Measurements from ENCODE around the gene FMNL2.

Gene FMNL2

DNA sequence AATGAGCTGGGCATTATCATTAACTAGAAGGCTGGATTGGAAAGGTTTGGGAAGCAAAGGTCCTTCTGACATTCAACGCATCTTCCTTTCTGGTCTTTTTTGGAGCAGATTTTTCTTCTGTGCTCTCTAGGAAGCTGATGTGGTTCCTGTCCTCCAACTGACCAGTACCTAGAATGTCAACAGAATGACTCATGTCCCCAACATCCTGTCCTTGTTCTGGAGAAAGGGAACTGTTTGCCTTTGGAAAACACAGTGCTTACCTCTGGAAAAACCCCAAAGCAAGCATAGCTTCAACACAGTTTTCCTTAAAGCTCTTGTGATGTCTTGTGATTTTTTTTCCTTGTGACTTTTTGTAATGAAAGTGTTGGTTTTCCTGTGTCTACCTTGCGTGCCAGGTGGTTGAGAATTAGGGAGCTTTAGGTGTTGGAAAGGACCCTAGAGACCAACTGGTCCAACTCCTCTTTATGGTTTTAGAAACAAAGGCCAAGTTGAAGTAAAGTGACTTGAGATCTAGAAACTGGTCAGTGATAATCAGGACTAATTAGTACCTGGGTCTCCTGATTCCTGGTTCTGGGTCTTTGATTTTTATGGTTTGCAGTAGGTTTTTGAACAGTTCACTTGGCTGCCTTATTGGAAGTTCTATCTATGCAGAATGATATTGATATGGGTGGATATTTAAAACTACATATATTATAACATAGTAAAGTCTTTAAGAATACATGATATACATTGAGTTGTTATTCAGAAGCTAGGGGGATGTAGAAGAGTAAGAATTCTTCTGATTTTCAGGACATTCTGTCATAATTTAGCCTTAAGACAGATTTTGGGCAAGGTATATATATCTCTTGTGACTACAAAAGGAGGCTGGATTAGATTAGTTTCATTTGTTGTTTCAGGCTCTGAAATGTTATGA lies 70.5 kb downstream of the FMNL2 start:
- no peak for DNase-seq

DNA sequence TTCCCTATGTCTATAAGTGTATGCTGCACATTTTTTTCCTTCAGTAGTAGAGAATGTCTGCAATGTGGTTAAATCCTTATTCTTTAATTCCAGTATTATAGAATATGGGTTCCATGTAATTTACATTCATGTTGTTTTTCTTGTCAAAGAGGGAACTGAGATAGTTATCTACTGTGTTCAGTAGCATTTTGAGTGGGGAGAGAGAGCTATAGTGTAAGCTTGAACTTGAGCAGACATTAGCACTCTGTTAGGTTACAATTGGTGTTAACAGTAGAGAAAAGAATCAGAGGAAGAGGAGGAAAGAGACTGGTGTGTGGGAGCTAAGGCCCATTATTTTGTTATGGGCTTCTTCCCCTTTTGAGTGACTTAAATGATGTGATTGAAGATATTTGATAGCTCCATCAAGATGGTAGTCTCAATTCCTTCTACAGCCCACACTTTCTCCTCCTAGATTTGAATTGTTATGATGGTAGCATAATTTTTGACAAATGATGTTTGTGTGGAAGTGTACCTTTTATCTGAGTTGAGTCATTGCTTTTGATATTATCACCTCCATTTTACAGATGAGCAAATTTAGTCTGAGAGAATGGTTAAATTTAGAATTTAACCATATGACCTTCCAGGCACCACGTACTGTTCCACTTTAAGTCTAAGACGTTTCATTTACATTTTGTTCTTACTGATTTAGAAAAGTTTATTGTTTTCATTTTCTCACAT lies 71.3 kb downstream of the FMNL2 start:
- DNase-seq, result no peak

DNA sequence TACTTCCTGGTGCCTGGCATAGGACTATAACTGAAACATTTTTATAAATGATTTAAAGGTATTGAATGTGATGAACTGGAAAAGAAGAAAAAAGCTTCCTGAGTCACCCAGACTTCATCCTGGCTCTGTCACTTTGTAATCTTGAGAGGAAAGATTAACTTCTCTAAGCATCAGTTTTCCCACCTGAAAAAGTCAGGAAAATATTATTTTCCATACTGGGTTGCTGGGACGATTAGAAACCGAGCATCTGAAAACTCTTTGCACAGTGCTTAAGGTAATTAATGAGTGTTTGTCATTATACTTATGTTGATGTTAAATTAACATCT lies 71.8 kb downstream of the FMNL2 start:
- no peak for DNase-seq

DNA sequence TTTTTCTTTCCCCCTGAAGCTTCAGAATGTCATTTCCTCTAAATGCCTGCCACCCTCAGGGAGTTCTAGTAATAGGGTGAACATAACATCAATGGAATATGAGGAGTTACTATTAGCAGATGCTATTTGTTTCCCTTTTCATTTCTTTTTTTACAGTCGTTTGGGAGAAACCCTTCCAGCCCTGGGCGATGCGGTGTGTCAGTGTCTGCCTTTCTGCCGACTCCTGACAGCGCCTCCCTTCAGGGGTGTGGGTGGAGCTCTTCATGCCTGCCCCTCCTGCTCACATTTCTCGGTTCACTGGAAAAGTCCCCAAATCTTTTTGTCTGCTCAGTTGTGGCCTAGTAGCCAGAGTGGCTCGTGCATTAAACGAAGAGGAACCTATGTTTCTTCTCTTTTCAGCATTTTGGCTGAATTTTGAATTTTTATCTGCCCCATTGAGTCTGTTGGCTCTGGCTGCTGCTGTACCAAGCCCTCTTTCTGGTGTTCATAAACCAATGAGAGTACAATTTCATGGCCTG lies 72.3 kb downstream of the FMNL2 start:
- DNase-seq, result no peak

DNA sequence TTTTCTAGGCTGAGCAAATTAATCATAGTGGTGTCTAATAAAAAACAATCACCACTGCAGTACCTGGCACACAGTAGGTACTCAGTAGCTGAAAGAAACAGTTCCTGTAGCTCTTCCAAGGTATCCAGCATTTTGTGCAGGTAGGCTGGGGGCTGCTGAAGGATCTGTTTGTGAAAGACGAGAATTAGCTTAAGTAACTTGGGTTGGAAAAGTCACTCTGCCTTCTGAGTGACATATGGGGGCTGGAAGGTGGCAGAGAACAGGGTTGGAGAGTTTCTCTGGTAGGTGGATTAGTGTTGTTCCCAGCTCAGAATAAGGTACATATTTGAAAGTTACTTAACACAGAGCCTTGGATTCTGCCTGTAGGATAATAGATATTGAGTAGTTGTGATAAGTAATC lies 72.8 kb downstream of the FMNL2 start:
- DNase-seq, result no peak

DNA sequence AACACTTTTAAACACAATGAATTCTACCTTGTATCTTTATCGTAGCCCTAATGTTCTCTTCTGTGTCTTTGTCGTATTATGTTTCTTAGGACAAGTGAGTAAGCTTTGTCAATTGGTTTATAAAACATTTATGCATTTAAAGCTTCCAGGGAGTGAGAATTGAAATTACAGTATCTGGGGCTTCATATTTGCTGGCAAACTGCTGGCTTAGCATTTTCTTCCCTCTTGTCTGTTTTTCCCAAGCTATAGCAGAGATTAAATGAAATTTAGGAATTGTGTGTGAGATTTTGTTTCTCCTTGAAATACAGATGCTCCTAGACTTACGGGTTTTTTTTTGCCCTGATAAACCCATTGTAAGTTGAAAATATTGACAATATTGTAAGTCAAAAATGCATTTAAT lies 73.3 kb downstream of the FMNL2 start:
- no peak for DNase-seq

DNA sequence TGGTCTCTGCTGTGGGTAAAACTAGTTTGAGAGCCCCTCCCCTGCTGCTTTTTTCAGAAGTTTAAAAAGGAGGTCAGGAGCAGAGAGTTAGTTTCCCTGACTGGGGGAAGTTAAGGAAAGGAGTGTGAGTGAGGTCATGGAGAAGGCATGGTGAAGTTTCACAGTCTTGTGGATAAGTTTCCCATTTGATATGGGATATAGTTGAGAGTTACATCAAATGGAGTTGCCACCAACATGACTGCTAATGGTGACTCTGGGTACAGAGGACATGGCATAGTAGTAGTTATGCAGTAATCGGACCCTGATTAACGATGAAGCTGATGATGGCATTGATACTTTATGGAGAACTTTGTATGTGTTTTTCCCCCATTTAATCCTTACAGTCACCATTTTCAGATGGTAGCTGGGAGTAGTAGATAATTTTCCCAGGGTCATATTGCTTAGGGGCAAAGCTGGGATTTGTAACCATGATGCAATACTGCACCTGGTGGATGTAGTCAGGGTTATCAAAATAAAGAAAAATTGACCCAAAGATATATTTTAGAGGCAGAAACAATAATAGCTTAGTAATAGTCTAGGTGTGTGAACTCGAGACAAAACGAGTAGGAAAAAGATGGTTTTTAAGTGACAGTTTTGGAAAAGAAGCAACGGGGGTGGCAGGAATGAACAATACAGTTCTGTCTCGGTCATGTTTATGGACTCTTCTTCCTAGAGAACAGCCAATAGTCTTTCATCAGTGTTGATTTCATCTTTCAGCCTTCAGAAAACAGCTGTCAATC lies 74.6 kb downstream of the FMNL2 start:
- no peak for DNase-seq

DNA sequence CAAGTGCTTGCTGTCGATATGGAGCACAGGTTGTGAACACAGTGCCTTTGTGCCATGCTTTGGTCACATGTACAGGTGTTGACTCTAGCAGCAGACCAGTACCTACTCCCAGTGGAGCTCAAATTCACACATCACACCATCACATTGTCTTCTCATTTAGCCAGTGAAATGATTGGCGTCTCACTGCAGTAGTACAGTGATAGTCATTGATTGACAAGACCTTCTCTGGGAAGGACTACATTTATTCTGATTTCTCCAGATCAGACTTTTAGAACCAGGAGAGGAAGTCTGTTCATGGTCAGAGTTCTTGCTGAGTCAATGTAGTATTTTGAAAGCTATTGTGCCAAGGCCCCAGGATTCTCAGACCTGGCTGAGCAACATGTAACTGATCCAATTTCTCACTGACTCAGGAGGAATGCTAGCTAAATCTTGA lies 75.2 kb downstream of the FMNL2 start:
- peak; percentile 35 for DNase-seq

DNA sequence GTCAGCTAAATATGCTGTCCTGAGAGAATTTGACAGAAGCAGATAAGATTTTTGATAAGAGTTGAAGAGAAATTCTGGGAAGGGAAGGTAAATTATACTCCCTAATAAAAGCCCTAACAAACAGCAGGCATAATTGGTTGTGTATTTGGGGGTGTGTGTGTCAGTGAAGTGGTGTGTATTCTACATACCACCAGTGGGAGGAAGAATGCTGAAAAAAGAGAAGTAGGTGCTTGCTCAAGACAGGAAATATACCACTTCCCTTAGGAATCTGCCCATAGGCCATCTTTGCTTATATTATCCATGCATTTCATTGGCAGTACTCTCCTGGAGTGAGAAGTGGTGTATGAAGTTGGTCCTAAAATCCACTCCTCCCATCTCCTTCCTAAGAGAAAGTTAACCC lies 76.2 kb downstream of the FMNL2 start:
- no peak for DNase-seq

DNA sequence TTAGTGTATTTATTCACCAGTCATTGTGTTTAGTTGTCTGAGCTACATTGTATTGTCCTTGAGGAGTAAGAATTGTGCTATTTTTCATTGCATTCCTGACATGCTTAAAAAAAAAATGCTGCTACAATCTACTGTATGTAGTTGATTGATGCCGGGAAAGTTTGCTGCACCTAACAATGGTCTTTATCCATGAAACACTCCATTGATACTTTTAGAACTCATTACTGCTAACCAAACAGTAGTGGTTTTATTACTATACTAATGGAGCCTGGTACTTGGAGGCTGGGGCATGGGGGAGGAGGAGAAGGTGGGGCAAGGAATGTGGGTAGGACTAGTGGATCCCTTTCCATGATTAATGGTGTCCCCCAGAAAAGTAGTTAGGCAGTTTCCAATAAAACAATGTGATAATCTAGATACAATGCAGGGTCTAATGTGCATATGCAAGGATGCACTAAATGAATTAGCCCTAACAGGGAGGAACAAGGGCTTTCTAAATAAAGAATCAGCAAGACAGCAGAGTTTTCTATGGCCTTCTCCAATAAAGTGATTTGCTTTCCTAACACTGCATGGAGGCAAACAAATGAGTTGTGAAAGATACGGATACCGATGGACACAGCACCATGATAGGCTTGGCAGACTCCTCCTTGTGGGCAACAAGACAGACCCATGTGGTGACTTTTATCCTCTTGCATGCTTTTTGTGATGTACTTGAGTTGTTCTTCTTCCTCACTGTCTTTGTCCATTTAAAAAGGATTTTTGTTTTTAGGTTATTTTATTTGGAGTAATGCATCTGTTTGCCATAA lies 78.5 kb downstream of the FMNL2 start:
- DNase-seq, result peak; percentile 34

DNA sequence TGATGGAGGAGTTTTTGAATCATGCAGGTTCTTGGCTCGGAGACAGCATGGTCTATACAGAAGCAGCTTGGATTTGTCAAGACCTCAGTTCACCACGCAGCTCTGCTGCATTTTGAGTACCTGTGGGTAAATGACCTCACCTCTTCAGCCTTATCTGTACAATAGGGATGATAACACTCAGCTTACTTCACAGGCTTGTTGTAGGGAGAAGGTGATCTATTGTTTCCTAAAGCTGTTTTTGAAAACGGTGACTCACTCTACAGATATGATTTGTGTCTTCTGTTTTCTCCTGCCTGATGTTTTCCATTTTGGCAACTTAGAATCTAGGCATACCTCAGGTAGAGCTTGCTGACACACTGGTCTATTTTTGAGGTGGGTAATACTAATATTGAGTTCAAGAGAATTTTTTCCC lies 80.3 kb downstream of the FMNL2 start:
- peak; percentile 65 for DNase-seq

DNA sequence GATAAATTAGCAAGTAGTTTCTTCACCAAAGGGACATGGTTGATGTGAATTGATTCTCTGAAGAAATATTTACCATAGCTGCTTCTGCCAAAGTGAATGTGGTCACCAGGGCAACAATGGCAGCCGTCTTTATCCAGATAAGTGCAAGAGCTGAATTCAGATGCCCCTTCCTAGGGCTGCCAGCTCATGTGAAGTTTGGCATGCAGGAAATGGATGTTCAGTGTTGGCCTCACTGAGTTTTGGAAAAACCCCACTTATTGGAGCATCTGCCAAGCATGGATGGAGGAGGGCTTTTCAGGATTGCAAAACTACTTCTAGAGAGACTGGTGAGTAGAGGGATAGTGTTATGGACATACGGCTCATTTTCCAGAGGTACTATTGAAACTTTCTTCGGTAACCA lies 80.8 kb downstream of the FMNL2 start:
- DNase-seq, result no peak

DNA sequence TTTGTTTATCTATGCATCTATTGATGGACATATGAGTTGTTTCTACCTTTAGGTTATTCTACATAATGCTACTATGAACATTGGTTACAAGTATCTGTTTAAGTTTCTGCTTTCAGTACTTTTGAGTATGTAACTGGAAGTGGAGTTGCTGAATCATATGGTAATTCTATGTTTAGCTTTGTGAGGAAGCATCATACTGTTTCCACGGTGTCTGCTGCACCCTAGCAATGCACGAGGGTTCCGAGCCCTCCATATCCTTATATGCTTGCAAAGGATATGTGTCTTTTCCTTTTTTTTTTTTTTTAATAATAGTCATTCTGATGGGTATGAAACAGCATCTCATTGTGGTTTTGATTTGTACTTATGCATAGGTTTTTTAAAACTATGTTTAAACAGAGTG lies 83.7 kb downstream of the FMNL2 start:
- DNase-seq, result peak; percentile 68

DNA sequence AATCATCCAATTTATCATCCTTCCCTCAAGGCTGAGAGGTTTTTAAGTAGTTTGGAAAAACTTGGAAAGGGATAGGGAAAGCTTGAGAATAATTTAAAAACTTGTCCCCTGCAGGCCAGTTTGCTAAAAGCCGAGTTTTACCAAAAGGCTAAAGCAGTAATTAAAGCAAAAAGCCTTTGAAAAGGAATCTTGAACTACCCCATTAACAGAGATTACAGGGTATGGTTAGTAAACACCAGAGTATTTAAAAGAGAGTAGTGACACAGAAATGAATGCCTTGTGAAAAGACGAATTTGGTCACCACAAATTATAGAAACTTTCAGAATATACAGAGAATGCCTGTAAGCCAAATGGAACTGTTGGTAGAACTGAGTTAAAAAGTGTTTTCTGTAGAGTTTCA lies 85.0 kb downstream of the FMNL2 start:
- no peak for DNase-seq

DNA sequence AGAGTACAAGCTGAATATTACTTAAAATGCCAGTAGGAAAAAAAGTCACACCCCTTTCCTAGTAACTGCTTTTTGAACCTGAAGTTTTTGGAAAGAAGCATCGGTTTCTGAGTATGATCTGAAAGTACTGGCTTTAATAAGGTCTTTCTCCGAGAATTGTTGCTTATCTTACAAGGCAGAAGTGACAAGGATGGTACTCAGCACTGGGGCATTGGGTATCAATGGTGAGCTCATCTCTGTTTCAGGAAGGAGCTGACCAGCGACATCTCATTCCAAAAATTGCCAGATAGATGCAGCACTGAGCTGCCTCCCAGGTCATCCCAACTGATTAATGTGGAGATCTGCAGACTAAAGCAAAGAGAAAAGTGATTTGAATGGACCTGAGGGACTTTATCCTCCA lies 85.4 kb downstream of the FMNL2 start:
- no peak for DNase-seq

DNA sequence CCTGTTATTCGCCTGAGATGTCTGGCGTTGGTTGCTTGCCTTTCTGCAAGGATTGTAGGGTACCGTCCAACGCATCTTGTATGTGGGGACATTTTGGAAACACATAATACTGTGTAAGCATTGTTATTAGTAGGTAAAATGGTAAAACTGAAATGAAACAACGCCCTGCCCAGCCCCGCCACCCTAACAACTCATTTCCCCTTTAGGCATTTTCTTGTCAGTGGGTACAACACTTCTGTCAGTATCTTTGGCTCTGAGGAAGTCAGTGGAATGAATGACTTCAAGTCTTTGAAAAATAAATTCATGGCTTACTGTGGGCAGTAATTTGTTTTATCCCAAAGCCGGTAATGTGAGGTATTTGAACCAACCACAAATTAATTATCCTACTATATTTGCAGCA lies 86.0 kb downstream of the FMNL2 start:
- DNase-seq, result no peak

DNA sequence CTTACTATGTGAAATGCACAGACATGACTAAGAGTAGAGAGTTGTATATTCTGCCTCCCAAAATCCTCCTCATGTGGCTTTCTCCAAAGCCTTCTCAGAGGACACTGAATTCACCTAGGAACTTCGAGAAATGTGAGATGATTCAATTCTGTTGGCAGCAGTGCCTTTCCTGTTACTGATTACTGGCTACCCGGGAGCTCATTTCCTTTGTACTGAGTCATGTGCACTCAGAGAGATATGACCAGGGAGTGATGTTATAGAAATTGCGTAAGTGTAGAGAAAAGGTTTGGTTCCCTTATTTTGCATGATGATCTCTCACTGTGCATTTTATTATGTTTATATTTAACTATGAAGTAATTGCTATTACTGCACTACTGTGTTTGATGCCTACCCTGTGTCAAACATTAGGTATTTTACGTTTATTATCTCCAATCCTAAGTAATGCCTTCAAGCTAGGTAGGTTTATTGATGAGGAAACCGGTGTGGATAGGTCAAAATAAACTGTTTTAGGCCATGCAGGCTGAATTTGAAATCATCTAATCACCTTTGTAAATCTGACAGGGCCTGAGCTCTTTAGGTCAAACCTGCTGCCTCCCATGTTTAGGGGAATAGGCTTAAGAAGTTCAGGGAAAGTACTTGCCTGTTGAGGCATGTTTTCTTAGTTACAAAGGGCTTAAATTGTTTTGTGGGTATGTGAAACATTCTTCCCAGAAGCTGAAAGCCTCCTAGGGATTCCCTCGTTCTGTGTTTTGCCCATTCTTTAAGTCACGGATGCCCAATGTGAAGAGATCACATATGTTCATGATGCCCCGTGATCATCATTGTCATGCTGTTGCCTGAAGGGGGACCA lies 86.8 kb downstream of the FMNL2 start:
- DNase-seq, result peak; percentile 99

DNA sequence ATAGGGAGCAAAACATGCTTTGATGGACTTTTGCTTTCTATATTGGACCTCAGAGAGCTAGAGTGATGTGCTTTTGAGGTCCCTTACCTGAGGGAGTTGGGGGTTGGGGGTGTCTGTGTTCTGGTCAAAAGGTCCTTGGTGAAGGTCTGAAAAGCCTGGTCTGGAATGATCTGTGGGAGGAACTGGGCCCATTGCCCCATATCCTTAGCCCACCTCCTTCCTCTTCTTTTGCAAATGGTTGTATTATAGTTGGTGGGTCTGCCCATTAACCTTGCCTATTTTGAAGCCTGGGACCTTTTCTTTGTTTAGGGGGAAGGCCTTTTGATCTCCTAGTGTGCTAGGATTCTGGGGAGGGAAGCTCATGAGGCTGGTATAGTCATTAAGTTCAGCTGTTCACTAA lies 88.7 kb downstream of the FMNL2 start:
- no peak for DNase-seq

DNA sequence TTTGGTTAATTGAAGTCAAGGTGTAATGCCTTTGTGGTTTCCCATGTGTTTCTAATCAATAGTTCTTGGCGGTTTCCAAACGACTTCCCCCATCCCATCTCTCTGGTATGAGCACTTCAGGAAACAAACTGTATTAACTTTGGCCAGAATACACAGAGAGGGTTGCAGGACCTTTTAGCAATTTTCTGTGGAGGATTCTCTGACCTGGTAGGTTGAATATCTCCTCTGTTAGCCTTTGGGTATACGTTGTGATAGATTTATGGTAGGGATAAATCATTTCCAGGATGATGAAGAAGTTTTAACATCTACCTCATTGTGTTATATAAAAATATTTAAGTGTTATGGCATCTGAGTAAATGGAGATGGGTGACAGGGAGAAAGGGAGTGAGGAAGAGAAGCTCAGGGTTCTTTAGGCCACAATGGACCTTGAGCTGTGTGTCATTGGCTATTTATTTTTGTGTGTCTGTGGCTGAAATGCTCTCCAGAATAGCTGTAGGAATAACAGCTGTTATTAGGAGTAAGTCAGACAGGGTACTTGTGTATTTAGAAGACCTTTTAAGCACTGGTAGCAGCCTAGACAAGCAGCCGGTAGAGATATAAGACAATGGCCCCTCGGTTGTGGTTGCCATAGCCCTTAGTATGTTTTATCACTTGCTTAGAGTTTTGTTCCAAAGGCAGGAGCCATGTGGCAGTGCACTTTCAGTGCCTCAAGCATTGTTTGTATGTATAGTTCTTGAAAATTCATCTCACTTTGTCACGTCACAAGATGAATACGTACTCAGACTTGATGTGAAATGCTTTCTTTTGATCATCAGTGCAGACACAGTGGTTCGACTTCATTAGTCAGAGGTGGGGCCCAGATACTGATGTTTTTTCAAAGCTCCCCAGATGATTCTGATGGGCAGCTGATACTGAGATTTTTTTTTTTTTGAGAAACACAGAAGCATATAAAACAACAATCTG lies 91.1 kb downstream of the FMNL2 start:
- DNase-seq, result peak; percentile 66

DNA sequence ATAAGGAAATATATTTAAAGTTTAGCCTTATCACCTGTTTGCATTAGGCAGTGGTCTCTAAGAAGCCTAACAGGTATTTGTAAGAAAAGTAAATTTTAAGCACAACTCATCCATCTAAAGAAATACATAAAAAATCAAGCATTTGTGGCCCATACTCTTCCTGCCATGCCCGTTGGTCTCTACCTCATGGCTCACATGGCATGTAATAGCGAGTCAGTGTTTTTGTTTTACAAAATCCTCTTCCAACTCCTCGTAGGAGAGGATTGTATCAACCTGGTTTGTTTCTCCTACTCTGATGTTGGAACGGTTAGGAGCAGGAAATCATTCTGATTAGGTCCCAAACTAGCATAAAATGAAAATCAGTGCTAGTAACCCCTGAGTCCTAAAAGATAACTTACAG lies 91.8 kb downstream of the FMNL2 start:
- no peak for DNase-seq

Data from fibroblast of upper back skin (primary cell).